Hepatocyte (in vitro differentiated cells): ENCODE data around the gene DBN1. TPM values are rescaled to one million over a fixed set of nuclear protein-coding genes. Genes with fewer than 3 reads are reported as not detected.

Experiments used
- DNase-seq: peaks from one replicate; pipeline ENCODE4 v3.0.0-alpha.2; 2016; ENCODE audit warnings: low spot score
- H2AFZ ChIP-seq: fragments of 200-600 bp; sonication (generic); 2 replicates; pipeline ENCODE4 v1.6.0; 2016; ENCODE audit warnings: antibody characterized with exemption, mild to moderate bottlenecking
- H3K27ac ChIP-seq: fragments of 200-600 bp; sonication (generic); 2 replicates; pipeline ENCODE4 v1.5.1; 2016; ENCODE audit warnings: mild to moderate bottlenecking
- H3K27me3 ChIP-seq: fragments of 200-600 bp; sonication (generic); 2 replicates; pipeline ENCODE4 v1.6.1; 2016
- H3K36me3 ChIP-seq: fragments of 200-600 bp; sonication (generic); replicated peaks from 2 replicates; pipeline ENCODE4 v1.5.1; 2016; ENCODE audit warnings: low read depth; ENCODE audit not compliant: insufficient read depth
- H3K4me1 ChIP-seq: fragments of 200-600 bp; sonication (generic); 2 replicates; pipeline ENCODE4 v1.5.1; 2016; ENCODE audit warnings: mild to moderate bottlenecking, moderate library complexity; ENCODE audit not compliant: insufficient read depth
- H3K4me2 ChIP-seq: fragments of 200-600 bp; sonication (generic); 2 replicates; pipeline ENCODE4 v1.6.0; 2016
- H3K4me3 ChIP-seq: fragments of 200-600 bp; sonication (generic); 2 replicates; pipeline ENCODE4 v1.5.1; 2016; ENCODE audit warnings: mild to moderate bottlenecking
- H3K79me2 ChIP-seq: fragments of 200-600 bp; sonication (generic); 2 replicates; pipeline ENCODE4 v1.6.0; 2017; ENCODE audit warnings: mild to moderate bottlenecking
- H3K9me2 ChIP-seq: fragments of 200-600 bp; sonication (generic); replicated peaks from 2 replicates; pipeline ENCODE4 v1.6.0; 2017; ENCODE audit warnings: mild to moderate bottlenecking; ENCODE audit not compliant: insufficient read depth
- H3K9me3 ChIP-seq: fragments of 200-600 bp; sonication (generic); 2 replicates; pipeline ENCODE4 v1.5.1; 2016; ENCODE audit warnings: low read depth, mild to moderate bottlenecking
- H4K20me1 ChIP-seq: fragments of 200-600 bp; sonication (generic); 2 replicates; pipeline ENCODE4 v1.6.0; 2016; ENCODE audit warnings: mild to moderate bottlenecking; ENCODE audit not compliant: insufficient read depth, poor library complexity, severe bottlenecking
- EZH2 ChIP-seq: fragments of 200-600 bp; sonication (generic); IDR thresholded peaks from 2 replicates; pipeline ENCODE4 v1.6.1; 2016; ENCODE audit warnings: antibody characterized with exemption, mild to moderate bottlenecking, borderline replicate concordance
- EZH2phosphoT487 ChIP-seq: fragments of 200-600 bp; sonication (generic); IDR thresholded peaks from one replicate; pipeline ENCODE4 v1.6.1; 2018; ENCODE audit warnings: antibody characterized with exemption, mild to moderate bottlenecking, low read depth, moderate library complexity; ENCODE audit not compliant: unreplicated experiment, severe bottlenecking
- WGBS: methylation state at CpG from one replicate; pipeline ENCODE4 v1.1.6; 2016; ENCODE audit warnings: low lambda C conversion rate; ENCODE audit errors: missing lambda C conversion rate; 5-methylcytosine and 5-hydroxymethylcytosine counted together
- polyA plus RNA-seq: library from polyadenylated mRNA; unstranded; fragments of >200 nt; fragmentation: Nextera tagmentation; extraction: Ambion mirVana; gene quantifications from 2 replicates; pipeline ENCODE4 v1.2.1, GENCODE V29; 2016
- total RNA-seq: library from RNA; depleted of rRNA; stranded (reverse); fragments of >200 nt; gene quantifications from 2 replicates; pipeline ENCODE4 v1.2.3, GENCODE V29; 2014
- TF ChIP-seq, protein P1 (sequence below): fragments of 200-600 bp; sonication (generic); IDR thresholded peaks from 2 replicates; pipeline ENCODE4 v1.5.1; 2016; ENCODE audit warnings: antibody characterized with exemption, mild to moderate bottlenecking; ENCODE audit not compliant: poor library complexity

The DBN1 gene
- total and polyA plus RNA-seq, 2 experiments from 2014 or later, result 107 to 122 TPM

DNA sequence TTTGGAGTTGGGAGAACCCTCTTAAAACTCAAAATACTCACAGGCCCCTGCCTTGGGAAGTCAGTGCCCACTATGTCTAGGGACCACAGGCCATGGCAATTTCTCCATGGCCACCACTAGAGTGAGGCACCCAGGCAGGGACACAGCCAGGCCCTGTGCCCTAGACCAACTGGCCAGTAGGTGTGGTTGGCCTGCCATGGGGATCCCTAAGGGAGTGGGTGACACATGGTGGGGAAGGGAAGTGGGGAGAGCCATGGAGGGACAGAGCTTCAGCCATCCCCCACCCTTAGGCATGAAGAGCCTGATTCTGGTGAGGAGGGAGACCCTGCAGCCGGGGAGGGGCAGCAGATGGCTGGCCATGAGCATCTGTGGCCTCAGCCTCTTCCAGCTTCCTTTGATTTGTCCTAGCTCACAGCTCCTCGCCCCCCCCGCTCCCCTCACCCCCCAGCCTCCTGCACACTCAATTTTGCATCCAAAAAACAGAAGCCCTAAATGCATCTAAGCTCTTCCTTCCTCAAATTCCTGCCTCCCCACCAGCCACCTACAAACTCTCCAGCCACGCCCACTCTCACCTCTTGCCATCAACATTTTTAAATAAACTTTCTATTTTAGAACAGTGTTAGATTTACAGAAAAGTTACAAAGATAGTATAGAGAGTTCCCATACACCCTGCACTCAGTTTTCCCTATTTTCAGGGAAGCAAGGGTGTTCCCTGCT lies 1.6 kb upstream of the DBN1 start:
- H3K4me2 ChIP-seq, result no peak overlapping the region

DNA sequence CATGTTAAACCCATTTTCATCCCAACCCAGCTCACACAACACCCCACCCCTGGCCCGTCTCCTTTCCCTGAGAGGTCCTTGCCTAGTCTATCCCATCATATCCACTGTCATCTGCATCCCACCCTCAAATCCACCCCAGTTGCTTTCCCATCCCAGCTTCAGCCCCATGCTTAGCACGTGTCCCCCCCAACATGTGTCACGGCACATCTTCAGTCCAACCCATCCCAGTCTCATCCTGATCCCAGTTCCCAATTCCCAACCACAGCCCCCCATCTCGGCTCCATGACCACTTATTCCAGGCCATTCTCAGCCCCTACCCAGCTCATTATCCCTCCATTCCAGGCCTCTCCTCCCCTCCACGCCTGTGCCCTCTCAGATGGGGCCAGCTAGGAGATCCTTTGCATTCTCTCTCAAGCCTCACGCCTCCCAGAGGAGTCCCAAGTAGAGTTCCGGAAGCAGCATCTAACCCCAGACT lies 605 bp upstream of the DBN1 start:
- Histone ChIP-seq H3K4me3 (no peak overlapping the region), H4K20me1 (peaks cover 36% of the 10 kb centered on the region), H3K9me2 (no peaks in the 10 kb centered on the region), H3K36me3 (no peaks in the 10 kb centered on the region), H3K4me1 (peaks cover 22% of the 10 kb centered on the region), H3K27me3 (no peaks in the 10 kb centered on the region), H3K9me3 (no peaks in the 10 kb centered on the region), H3K4me2 (peak overlapping the region; percentile 96), H3K79me2 (peaks cover 39% of the 10 kb centered on the region), H3K27ac (no peak overlapping the region), H2AFZ (no peak overlapping the region)
- DNase-seq, result no peak
- 47% methylated on average over 7 of the region's 7 CpGs for WGBS
- TF ChIP-seq EZH2phosphoT487 (no peak), EZH2 (no peak)
- TF ChIP-seq, protein P1, sequence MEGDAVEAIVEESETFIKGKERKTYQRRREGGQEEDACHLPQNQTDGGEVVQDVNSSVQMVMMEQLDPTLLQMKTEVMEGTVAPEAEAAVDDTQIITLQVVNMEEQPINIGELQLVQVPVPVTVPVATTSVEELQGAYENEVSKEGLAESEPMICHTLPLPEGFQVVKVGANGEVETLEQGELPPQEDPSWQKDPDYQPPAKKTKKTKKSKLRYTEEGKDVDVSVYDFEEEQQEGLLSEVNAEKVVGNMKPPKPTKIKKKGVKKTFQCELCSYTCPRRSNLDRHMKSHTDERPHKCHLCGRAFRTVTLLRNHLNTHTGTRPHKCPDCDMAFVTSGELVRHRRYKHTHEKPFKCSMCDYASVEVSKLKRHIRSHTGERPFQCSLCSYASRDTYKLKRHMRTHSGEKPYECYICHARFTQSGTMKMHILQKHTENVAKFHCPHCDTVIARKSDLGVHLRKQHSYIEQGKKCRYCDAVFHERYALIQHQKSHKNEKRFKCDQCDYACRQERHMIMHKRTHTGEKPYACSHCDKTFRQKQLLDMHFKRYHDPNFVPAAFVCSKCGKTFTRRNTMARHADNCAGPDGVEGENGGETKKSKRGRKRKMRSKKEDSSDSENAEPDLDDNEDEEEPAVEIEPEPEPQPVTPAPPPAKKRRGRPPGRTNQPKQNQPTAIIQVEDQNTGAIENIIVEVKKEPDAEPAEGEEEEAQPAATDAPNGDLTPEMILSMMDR, result no peak

More for the DNA sequence above, 1.6 kb upstream of the DBN1 start:
- H3K9me2 ChIP-seq, result no peaks in the 10 kb centered on the region
- H3K36me3 ChIP-seq, result no peaks in the 10 kb centered on the region
- no peak overlapping the region for H3K27ac ChIP-seq
- H3K79me2 ChIP-seq, result peaks cover 29% of the 10 kb centered on the region
- H4K20me1 ChIP-seq, result peaks cover 26% of the 10 kb centered on the region
- WGBS, result 79% methylated on average over 3 of the region's 4 CpGs
- no peak for TF ChIP-seq EZH2
- TF ChIP-seq, protein P1, result no peak
- no peak for DNase-seq
- H3K27me3 ChIP-seq, result no peaks in the 10 kb centered on the region
- no peaks in the 10 kb centered on the region for H3K9me3 ChIP-seq
- H3K4me1 ChIP-seq, result peaks cover 23% of the 10 kb centered on the region
- no peak overlapping the region for H3K4me3 ChIP-seq
- H2AFZ ChIP-seq, result no peak overlapping the region

GRCh38 chr5:177472460-177473442 lies 683 bp downstream of the DBN1 start:
- peak overlapping the region; percentile 92 for H3K4me3 ChIP-seq
- H4K20me1 ChIP-seq, result peaks cover 47% of the 10 kb centered on the region
- DNase-seq, result peak; percentile 78
- H3K4me2 ChIP-seq, result peak overlapping the region; percentile 96
- H3K9me3 ChIP-seq, result no peaks in the 10 kb centered on the region
- no peak for TF ChIP-seq EZH2
- TF ChIP-seq EZH2phosphoT487, result no peak
- TF ChIP-seq, protein P1, result peak; percentile 10
- H3K79me2 ChIP-seq, result peaks cover 49% of the 10 kb centered on the region
- peak overlapping the region; percentile 87 for H3K27ac ChIP-seq
- WGBS, result 2% methylated on average over 16 of the region's 93 CpGs
- H3K9me2 ChIP-seq, result no peaks in the 10 kb centered on the region
- peaks cover 17% of the 10 kb centered on the region for H3K4me1 ChIP-seq
- H3K27me3 ChIP-seq, result no peaks in the 10 kb centered on the region
- peak overlapping the region; percentile 68 for H2AFZ ChIP-seq
- H3K36me3 ChIP-seq, result no peaks in the 10 kb centered on the region
